ENCODE measurements around the gene VTA1. TPM values are rescaled to one million over a fixed set of nuclear protein-coding genes. Genes with fewer than 3 reads are reported as not detected.

Gene VTA1
- total and polyA plus RNA-seq, 2 of the 13 experiments (the other 11 are each of a cell fraction or from before 2014, with no cell fraction given): 70.7 to 89.1 TPM

GRCh38 chr6:142183351-142183750 is 36.3 kb downstream of the VTA1 start:
- Histone ChIP-seq H3K9ac (ENCODE audit: insufficient read depth, low read depth, low read length) (no peak overlapping the region), H4K20me1 (ENCODE audit: insufficient read depth, low read length) (no peaks in the 10 kb centered on the region), H3K4me3 (replicated peaks in 1 of 3; ENCODE audit: insufficient read depth in 1 of 3, low read depth in 2 of 3, low read length in 3 of 3) (no peak overlapping the region), H2AFZ (ENCODE audit: low read length) (no peak overlapping the region), H3K27ac (ENCODE audit: extremely low read length, insufficient read depth, low read length) (no peak overlapping the region), H3K4me2 (ENCODE audit: low read depth, low read length) (no peak overlapping the region), H3K27me3 (ENCODE audit: control insufficient read depth in 1 of 2, insufficient read depth in 2 of 2, low read length in 2 of 2) (no peaks in the 10 kb centered on the region), H3K9me3 (ENCODE audit: low read length) (no peaks in the 10 kb centered on the region), H3K36me3 (replicated peaks in 1 of 2; ENCODE audit: control insufficient read depth in 1 of 2, insufficient read depth in 2 of 2, low read length in 2 of 2) (peaks cover 0 to 3% of the 10 kb centered on the region in 2 experiments; a peak in 3 of 5 replicates), H3K4me1 (ENCODE audit: insufficient read depth, low read length) (no peaks in the 10 kb centered on the region), H3K79me2 (ENCODE audit: insufficient read depth, low read length) (no peaks in the 10 kb centered on the region)
- in situ Hi-C loops (cut with HindIII; ENCODE audit: extremely low pct_ligation_motif_present, low pct_unique_long_range_greater_than_20kb) (no loop called here), intact Hi-C loops (cut with micrococcal nuclease; ENCODE audit: unreplicated experiment) (no loop called here)
- DNase-seq (ENCODE audit: low spot score) (no peak), ATAC-seq (no peak), FAIRE-seq (no peak)
- no TSS peak for BruUV-seq (replicated peaks)
- POLR2A ChIA-PET: no interaction called here
- TF ChIP-seq, protein P1, sequence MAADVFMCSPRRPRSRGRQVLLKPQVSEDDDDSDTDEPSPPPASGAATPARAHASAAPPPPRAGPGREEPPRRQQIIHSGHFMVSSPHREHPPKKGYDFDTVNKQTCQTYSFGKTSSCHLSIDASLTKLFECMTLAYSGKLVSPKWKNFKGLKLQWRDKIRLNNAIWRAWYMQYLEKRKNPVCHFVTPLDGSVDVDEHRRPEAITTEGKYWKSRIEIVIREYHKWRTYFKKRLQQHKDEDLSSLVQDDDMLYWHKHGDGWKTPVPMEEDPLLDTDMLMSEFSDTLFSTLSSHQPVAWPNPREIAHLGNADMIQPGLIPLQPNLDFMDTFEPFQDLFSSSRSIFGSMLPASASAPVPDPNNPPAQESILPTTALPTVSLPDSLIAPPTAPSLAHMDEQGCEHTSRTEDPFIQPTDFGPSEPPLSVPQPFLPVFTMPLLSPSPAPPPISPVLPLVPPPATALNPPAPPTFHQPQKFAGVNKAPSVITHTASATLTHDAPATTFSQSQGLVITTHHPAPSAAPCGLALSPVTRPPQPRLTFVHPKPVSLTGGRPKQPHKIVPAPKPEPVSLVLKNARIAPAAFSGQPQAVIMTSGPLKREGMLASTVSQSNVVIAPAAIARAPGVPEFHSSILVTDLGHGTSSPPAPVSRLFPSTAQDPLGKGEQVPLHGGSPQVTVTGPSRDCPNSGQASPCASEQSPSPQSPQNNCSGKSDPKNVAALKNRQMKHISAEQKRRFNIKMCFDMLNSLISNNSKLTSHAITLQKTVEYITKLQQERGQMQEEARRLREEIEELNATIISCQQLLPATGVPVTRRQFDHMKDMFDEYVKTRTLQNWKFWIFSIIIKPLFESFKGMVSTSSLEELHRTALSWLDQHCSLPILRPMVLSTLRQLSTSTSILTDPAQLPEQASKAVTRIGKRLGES (CRISPR knock-in tag; IDR thresholded peaks at IDR 0.05; ENCODE audit: borderline replicate concordance): no peak
- TF ChIP-seq ZNF317 (CRISPR knock-in tag; IDR thresholded peaks at IDR 0.05) (no peak), TERF1 (CRISPR knock-in tag; IDR thresholded peaks at IDR 0.05) (no peak), HNRNPUL1 (IDR thresholded peaks at IDR 0.05; ENCODE audit: low read depth, low read length) (no peak), ZNF616 (CRISPR knock-in tag; IDR thresholded peaks at IDR 0.05; ENCODE audit: low read depth) (no peak), MEF2D (CRISPR knock-in tag; IDR thresholded peaks at IDR 0.05) (no peak), ZNF431 (CRISPR knock-in tag; IDR thresholded peaks at IDR 0.05; ENCODE audit: borderline replicate concordance, low read depth) (no peak), AGO1 (IDR thresholded peaks at IDR 0.05; ENCODE audit: low read depth, low read length, poor library complexity, severe bottlenecking) (no peak), MTA3 (CRISPR knock-in tag; IDR thresholded peaks at IDR 0.05) (no peak), TMF1 (CRISPR knock-in tag; IDR thresholded peaks at IDR 0.05; ENCODE audit: low read depth) (no peak), ZNF569 (CRISPR knock-in tag; IDR thresholded peaks at IDR 0.05; ENCODE audit: borderline replicate concordance) (no peak)
- TF ChIP-seq, protein P2, sequence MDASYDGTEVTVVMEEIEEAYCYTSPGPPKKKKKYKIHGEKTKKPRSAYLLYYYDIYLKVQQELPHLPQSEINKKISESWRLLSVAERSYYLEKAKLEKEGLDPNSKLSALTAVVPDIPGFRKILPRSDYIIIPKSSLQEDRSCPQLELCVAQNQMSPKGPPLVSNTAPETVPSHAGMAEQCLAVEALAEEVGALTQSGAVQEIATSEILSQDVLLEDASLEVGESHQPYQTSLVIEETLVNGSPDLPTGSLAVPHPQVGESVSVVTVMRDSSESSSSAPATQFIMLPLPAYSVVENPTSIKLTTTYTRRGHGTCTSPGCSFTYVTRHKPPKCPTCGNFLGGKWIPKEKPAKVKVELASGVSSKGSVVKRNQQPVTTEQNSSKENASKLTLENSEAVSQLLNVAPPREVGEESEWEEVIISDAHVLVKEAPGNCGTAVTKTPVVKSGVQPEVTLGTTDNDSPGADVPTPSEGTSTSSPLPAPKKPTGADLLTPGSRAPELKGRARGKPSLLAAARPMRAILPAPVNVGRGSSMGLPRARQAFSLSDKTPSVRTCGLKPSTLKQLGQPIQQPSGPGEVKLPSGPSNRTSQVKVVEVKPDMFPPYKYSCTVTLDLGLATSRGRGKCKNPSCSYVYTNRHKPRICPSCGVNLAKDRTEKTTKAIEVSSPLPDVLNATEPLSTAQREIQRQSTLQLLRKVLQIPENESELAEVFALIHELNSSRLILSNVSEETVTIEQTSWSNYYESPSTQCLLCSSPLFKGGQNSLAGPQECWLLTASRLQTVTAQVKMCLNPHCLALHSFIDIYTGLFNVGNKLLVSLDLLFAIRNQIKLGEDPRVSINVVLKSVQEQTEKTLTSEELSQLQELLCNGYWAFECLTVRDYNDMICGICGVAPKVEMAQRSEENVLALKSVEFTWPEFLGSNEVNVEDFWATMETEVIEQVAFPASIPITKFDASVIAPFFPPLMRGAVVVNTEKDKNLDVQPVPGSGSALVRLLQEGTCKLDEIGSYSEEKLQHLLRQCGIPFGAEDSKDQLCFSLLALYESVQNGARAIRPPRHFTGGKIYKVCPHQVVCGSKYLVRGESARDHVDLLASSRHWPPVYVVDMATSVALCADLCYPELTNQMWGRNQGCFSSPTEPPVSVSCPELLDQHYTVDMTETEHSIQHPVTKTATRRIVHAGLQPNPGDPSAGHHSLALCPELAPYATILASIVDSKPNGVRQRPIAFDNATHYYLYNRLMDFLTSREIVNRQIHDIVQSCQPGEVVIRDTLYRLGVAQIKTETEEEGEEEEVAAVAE (CRISPR knock-in tag; IDR thresholded peaks at IDR 0.05; ENCODE audit: borderline replicate concordance): no peak
- TF ChIP-seq, protein P3, sequence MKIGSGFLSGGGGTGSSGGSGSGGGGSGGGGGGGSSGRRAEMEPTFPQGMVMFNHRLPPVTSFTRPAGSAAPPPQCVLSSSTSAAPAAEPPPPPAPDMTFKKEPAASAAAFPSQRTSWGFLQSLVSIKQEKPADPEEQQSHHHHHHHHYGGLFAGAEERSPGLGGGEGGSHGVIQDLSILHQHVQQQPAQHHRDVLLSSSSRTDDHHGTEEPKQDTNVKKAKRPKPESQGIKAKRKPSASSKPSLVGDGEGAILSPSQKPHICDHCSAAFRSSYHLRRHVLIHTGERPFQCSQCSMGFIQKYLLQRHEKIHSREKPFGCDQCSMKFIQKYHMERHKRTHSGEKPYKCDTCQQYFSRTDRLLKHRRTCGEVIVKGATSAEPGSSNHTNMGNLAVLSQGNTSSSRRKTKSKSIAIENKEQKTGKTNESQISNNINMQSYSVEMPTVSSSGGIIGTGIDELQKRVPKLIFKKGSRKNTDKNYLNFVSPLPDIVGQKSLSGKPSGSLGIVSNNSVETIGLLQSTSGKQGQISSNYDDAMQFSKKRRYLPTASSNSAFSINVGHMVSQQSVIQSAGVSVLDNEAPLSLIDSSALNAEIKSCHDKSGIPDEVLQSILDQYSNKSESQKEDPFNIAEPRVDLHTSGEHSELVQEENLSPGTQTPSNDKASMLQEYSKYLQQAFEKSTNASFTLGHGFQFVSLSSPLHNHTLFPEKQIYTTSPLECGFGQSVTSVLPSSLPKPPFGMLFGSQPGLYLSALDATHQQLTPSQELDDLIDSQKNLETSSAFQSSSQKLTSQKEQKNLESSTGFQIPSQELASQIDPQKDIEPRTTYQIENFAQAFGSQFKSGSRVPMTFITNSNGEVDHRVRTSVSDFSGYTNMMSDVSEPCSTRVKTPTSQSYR (CRISPR knock-in tag; IDR thresholded peaks at IDR 0.05; ENCODE audit: borderline replicate concordance): no peak
- WGBS (ENCODE audit: low lambda C conversion rate): 98% methylated on average over 1 of the region's 1 CpG
- CTCF ChIA-PET (ENCODE audit: low intra/inter-chr PET ratio, low total read pairs): no interaction called here

All from HepG2 (cell line).